ELF-1 (cell line): ENCODE data around the gene LMNTD2.

ENCODE experiments used
- DNase-seq: peaks from one replicate; pipeline ENCODE4 v3.0.0-alpha.2; 2016; ENCODE audit warnings: low read depth, low spot score

The LMNTD2 gene

DNA sequence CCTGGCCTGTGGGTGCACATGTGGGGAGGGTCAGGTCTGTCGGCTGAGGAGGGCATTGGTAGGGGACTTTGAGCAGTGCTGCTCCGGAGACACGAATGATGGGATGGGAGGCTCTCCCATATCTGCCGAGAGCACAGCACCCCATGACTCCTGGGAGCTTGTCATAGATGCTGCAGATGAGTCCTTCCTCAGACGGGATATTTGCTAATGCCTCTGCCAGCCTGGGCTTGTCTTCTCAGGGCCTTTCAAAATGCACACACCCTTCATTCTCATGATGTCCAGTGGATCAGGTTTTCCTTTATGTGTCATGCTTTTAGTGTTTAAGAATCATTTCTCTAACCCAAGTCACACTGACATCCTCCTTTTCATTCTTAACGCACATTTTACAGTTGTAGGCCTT, 45.4 kb downstream of the LMNTD2 start:
- no peak for DNase-seq

DNA sequence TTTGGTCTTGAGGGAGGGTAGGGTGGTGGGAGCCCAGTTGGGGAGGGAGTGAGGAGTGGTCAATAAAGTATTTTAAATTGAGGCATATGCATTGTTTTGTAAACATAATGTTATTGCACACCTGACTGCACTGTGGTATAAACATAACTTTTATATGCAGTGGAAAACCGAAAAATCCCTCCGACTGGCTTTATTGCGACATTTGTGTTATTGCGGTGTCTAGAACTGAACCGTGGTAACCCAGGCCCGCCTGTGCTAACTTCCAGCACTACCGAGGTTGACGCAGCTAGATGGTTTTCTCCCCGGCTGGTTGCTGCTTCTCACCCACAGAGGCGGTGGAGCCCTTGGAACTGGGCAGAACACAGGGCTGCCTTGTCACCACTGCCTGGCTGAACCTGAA, 45.9 kb downstream of the LMNTD2 start:
- DNase-seq = no peak

DNA sequence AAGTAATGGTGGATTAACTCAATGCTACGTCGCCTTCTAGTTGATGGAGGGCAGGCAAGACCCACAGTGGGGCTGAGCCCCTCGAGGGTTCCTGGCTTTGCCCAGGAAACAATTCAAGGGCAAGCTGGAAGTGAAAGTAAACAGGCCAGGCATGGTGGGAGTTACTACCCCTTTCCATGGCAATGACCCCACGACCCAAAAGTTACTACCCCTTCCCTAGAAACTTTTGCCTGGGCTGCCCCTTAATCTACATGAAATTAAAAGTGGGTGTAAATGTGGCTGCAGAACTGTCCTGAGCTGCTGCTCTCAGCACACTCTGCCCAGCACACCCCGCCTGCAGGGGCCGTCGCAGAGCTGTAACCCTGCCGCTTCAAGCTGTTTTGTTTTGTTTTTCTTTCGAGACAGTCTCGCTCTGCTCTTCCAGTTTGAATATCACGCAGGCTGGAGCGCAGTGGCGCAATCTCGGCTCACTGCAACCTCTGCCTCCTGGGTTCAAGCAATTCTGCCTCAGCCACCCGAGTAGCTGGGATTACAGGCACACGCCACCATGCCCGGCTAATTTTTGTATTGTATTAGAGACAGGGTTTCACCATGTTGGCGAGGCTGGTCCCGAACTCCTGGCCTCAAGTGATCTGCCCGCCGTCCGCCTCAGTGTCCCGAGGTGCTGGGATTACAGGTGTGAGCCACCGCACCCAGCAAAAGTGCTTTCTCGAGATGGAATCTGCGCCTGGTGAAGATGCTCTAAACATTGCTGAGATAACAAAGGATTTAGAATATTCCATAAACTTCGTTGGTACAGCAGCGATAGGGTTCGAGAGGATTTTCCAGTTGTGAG, 47.6 kb downstream of the LMNTD2 start:
- DNase-seq = no peak

DNA sequence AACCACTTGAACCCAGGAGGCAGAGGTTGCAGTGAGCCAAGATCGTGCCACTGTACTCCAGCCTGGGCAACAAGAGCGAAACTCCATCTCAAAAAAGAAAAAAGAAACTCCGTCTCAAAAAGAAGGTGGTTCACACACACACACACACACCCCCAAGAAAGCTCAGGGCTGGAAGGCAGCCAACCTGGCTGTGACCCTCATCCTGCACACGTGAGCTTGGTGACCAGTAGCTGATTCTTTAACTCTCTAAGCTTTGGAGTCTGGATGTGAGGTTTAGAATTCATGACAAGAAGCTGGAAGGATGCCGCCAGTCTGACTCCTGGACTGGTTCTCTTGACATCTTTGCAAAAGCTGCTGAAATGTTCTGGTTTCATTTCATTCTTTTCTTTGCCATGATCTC, 51.6 kb downstream of the LMNTD2 start:
- no peak for DNase-seq

DNA sequence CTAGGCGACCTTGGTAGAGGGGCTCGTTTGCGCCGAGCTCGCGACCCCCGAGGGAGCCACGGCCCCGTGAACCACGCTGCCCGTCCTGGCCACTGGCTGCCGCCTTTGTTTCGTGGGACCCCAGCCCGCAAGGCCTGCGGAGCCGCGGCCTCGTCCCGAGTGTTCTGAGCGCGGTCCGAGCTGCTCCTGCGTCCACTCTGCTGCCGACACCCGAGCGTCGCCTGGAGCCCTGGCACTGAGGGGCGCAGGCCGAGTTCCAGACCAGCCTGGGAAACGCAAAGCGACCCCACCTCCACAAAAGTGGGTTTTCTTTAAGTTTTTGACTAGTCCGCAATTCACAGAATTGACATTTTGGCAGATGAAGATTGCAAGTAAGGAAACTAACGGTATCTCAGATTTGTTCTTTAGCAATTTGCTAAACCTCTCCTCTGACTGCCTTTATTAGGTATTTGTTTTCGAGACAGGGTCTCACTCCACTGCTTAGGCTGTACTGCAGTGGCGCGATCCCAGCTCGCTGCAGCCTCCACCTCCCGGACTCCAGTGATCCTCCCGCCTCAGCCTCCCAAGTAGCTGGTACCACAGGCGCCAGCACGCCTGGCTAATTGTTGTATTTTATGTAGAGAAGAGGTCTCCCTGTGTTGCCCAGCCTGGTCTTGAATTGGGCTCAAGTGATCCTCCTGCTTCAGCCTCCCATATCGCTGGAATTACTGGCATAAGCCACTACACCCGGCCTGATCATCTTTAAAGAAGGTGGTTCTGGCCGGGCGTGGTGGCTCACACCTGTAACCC, 52.6 kb downstream of the LMNTD2 start:
- DNase-seq = peak; percentile 34

DNA sequence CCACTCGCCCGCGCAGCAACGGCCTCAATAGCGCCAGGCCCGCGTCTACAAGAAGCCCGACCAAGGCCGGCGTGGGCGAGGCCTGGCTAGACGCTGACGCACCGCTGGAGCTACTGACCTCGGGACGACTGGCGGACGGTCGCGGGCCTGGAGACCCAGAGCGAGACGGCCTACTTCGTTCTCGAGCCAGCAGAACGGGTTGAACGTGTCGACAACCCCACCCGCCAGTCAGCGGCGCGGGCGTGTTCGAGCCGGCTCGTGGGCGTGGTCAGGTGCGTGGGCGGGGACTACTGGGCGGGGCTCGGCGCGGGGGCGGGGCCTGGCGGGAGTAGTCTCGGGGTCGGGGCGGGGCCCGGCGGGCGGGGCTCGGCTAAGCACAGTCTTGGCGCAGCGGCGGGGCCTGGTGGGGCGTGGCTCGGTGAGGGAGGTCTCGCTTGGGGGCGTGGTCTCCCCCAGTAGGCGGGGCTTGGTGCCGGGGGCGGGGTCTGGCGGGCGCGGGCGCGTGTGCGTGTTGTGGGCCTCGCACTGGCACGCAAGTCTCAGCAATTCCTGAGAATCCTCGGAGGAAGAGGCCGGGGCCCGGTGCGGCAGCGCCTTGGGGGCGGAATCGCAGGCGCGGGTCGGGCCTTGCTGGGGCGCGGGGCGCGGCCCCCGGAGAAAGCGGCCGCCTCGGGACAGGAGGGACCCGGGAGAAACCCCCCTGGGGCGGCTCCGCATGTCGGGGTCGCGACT, 53.4 kb downstream of the LMNTD2 start, which contains the start of gene RNH1:
Gene RNH1, minus strand, starts transcription at position 248 of the 732 bp plus-strand sequence. CDS start 5,080 bp downstream, outside the sequence.
- DNase-seq = no peak

DNA sequence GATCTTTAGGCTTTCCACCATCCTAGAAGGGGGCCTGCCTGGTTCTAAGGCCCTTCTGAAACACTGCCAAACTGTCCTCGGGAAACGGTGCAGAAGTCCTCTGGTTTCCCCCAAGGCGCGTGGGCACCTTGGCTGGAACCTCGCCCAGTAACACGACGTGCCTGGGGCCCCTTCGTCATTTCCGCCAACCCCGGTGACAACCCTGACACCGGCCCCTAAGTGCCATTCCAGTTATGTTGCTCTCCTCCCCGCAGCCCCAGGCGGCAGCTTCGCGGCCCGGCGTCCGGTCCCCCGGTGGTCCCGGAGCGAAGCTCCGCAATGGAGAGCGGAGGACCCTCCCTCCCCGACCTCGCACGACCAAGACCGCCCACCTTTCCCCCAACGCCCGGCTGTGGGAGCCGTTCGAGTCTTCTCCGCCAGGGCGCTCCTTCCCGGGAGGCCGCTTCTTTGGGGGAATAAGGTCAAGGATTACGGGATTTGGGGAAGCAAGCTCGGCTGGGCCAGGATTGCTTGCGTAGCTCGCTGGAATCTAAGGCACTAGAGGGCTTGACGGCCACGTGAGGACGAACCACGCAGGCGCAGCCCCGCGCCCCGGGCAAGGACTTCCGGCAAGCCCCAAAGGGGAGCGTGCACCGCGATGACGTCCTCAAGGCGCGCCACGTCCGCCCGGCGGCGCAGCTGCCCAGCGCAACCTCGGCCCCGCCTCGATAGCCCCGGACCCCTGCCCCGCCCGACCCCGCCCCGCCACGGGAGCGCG, 54.1 kb downstream of the LMNTD2 start:
- DNase-seq = peak; percentile 98

DNA sequence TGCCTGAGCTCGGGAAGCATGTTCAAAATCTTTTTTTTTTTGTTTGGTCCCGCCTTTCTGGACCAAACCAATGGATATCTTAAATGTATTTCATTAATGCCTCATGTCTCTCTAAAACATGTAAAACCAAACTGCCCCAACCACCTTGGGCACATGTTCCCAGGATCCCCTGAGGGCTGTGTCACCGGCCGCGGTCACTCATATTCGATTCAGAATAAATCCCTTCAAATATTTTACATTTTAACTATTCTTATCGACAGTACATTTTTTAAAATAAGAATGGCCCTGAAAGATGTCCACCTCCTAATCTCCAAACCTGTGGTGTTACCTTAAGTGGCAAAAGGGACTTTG, 55.6 kb downstream of the LMNTD2 start:
- no peak for DNase-seq
